Left ventricle myocardium inferior (tissue), 1 donor: ENCODE data around the gene C2orf66. TPM values are rescaled to one million over a fixed set of nuclear protein-coding genes. Genes with fewer than 3 reads are reported as not detected.

Experiments used
- DNase-seq: peaks from one replicate; pipeline ENCODE4 v3.0.0-alpha.2; 2020
- H3K27ac ChIP-seq: fragments of 200-600 bp; replicated peaks from 2 replicates; pipeline ENCODE4 v1.8.0; 2021
- H3K27me3 ChIP-seq: fragments of 200-600 bp; 2 replicates; pipeline ENCODE4 v1.8.0; 2021; ENCODE audit warnings: low read depth
- H3K36me3 ChIP-seq: fragments of 200-600 bp; 2 replicates; pipeline ENCODE4 v1.8.0; 2021
- H3K4me1 ChIP-seq: fragments of 200-600 bp; 2 replicates; pipeline ENCODE4 v1.8.0; 2021
- H3K4me3 ChIP-seq: fragments of 200-600 bp; 2 replicates; pipeline ENCODE4 v1.8.0; 2021; ENCODE audit warnings: mild to moderate bottlenecking, moderate library complexity
- H3K9me3 ChIP-seq: fragments of 200-600 bp; replicated peaks from 2 replicates; pipeline ENCODE4 v1.8.0; 2021
- intact Hi-C: fragments of 100-400 bp; cut with micrococcal nuclease; formaldehyde crosslinking; loops from one replicate; pipeline ENCODE4 v1.11.0; 2022
- long read RNA-seq: library from polyadenylated mRNA; unstranded; transcript quantifications from one replicate; pipeline ENCODE4 v2.0.0, GENCODE V29; 2021
- total RNA-seq: library from RNA; stranded (reverse); fragmentation: NEBNext Ultra II Directional; extraction: Animal tissue kit (Norgen Biotek cat#: 25700); gene quantifications from one replicate; pipeline ENCODE4 v1.2.1, GENCODE V29; 2021
- TF ChIP-seq, protein P1 (sequence below): fragments of 200-600 bp; IDR thresholded peaks from 2 replicates; pipeline ENCODE4 v1.8.0; 2021; ENCODE audit warnings: antibody characterized with exemption, mild to moderate bottlenecking, borderline replicate concordance
- donor health status: DM: no; HTN: yes; CAD: no; lungs with severe emphysema.

C2orf66 gene
- not detected for total RNA-seq
- long read RNA-seq: 0 reads

DNA sequence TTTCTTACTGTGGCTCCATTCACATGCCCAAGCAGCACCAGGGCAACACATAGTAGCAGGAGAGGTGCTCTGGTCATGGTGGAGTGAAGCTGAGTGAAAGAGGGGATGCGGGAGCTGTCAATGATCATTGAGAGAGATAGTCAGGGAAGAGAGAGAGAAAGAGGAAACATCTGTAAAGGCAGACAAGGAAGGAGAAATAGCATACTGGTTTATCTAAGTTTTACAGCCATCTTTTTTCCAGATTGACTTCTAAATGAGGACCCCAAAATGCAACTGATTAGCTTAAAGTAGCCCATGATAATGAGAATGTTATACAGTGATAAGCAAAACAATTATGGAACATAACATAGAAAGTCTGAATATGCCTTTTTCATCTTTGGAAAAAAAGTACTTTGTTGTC is at the start of gene C2orf66:
C2orf66 (minus strand) TSS at position 96 of the 400 bp plus-strand sequence; CDS start at position 77, 19 bp downstream.
- intact Hi-C loops: no loop called here
- H3K36me3 ChIP-seq: no peaks in the 10 kb centered on the region
- DNase-seq: no peak

DNA sequence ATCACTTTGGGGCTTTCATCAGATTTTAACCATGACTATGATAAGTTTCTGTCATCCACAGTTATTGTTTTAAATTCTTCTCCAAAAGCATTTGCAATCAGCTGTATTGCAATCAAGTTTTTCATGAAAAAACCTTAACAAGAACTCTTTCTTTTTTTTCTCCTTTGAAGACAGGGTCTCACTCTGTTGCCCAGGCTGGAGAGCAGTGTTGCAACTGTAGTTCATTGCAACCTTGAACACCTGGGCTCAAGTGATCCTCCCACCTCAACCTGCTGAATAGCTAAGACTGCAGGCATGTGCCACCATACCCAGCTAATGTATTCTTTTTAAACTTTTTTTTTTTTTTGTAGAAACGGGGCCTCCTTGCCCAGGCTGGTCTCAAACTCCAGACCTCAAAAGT is 45.5 kb upstream of the C2orf66 start:
- Histone ChIP-seq H3K27ac (no peak overlapping the region), H3K36me3 (peaks cover 22% of the 10 kb centered on the region), H3K9me3 (peaks cover 10% of the 10 kb centered on the region), H3K4me1 (no peaks in the 10 kb centered on the region), H3K4me3 (no peak overlapping the region), H3K27me3 (no peaks in the 10 kb centered on the region)
- DNase-seq: no peak
- intact Hi-C loops: no loop called here
- TF ChIP-seq, protein P1, sequence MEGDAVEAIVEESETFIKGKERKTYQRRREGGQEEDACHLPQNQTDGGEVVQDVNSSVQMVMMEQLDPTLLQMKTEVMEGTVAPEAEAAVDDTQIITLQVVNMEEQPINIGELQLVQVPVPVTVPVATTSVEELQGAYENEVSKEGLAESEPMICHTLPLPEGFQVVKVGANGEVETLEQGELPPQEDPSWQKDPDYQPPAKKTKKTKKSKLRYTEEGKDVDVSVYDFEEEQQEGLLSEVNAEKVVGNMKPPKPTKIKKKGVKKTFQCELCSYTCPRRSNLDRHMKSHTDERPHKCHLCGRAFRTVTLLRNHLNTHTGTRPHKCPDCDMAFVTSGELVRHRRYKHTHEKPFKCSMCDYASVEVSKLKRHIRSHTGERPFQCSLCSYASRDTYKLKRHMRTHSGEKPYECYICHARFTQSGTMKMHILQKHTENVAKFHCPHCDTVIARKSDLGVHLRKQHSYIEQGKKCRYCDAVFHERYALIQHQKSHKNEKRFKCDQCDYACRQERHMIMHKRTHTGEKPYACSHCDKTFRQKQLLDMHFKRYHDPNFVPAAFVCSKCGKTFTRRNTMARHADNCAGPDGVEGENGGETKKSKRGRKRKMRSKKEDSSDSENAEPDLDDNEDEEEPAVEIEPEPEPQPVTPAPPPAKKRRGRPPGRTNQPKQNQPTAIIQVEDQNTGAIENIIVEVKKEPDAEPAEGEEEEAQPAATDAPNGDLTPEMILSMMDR: no peak

More for the DNA sequence above, at the start of gene C2orf66:
- H3K9me3 ChIP-seq: peaks cover 5% of the 10 kb centered on the region
- TF ChIP-seq, protein P1: no peak
- H3K27ac ChIP-seq: no peak within 1 kb of the TSS
- H3K4me3 ChIP-seq: no peak within 1 kb of the TSS
- no peaks in the 10 kb centered on the region for H3K4me1 ChIP-seq
- H3K27me3 ChIP-seq: peaks cover 6% of the 10 kb centered on the region

DNA sequence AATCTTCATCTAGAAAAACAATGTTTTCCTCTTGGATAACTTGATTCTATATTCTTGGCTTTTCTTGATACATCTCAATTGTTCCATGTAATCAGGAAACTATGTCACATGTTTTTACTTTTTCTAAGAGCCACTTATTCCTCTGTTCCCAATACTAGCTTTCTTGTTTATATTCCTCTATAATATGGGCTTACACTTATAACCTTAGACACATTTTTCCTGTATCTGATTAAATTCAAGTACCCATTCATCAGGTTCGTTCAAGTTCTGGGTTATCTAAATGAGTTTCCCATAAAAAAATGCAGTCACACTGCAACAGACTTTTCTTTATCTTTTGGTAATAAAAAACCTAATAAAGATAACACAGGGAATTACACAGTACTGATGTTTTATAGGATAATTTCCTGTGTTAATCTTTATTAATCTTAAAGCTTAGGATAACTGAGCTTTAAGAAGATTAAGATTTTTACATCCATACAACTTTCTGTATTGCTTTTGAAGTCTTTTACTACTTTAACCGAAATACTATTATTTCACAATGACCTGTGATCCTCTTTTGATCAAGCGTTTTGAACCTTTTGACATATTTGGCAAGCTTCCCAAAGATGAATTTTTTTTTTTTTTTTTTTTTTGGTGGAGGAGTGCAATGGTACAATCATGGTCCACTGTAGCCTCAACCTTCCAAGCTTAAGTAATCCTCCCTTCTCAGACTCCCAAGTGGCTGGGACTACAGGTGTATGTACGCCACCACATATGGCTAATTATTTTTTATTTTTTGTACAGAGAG is 44.3 kb upstream of the C2orf66 start:
- no peak for DNase-seq
- Histone ChIP-seq H3K36me3 (peaks cover 12% of the 10 kb centered on the region), H3K27me3 (no peaks in the 10 kb centered on the region), H3K4me3 (no peak overlapping the region), H3K27ac (no peak overlapping the region), H3K9me3 (no peaks in the 10 kb centered on the region), H3K4me1 (no peaks in the 10 kb centered on the region)
- TF ChIP-seq, protein P1: no peak
- intact Hi-C loops: no loop called here

DNA sequence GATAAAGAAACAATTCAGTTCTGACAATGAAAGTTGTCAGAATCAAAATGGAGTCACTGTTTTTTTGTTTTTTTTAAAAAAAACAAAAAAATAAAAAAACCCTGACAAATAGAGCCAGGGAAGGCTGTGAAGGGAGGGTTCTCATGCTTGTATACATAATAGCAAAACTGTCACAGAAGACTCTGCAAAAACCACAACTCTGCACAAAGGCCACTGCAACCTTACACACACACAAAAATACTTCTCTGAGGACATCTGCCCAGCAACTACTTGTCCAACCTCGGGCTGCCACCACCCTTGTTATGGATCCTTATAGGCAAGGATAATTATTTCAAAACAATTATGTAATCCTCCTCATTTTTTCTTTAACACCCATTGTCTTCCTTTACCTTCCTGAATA is 41.9 kb upstream of the C2orf66 start:
- H3K27me3 ChIP-seq: no peaks in the 10 kb centered on the region

DNA sequence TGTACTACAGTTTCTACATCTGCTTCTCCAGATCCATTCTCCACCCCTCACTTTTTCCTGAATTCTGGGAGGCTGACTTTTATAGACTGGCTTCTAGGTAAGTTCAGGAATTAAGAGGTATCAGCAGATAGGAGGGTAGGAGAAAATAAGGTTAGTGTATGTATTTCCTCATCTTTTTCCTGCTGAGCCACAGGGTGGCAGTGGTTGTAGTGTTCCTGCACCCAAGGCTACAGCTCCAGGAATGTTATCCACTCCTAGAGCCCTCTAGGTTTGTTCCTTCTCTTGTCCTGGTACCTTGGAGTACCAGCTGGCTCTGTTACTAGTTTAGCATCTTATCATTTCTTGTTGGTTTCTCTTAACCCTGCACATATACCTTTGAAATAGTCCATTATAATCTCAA is 40.7 kb upstream of the C2orf66 start:
- Histone ChIP-seq H3K4me1 (no peaks in the 10 kb centered on the region), H3K4me3 (no peak overlapping the region), H3K27ac (no peak overlapping the region), H3K27me3 (no peaks in the 10 kb centered on the region), H3K9me3 (no peaks in the 10 kb centered on the region), H3K36me3 (peaks cover 14% of the 10 kb centered on the region)
- TF ChIP-seq, protein P1: peak; percentile 41
- intact Hi-C loops: no loop called here
- no peak for DNase-seq

More for the DNA sequence above, 41.9 kb upstream of the C2orf66 start:
- Histone ChIP-seq H3K4me3 (no peak overlapping the region), H3K36me3 (peaks cover 9% of the 10 kb centered on the region), H3K27ac (no peak overlapping the region), H3K9me3 (no peaks in the 10 kb centered on the region), H3K4me1 (no peaks in the 10 kb centered on the region)
- TF ChIP-seq, protein P1: no peak
- no peak for DNase-seq
- intact Hi-C loops: no loop called here
